HuH-7 (cell line): ENCODE measurements around the gene CD300H.
"Not testable (repeated sequence)": the region's sequence is repeated elsewhere in the genome, so short reads cannot be mapped to it uniquely, and the experiment has no call there.

Experiments used
- DNase-seq: peaks from one replicate; pipeline ENCODE4 v3.0.0; 2011; ENCODE audit warnings: low spot score

The CD300H gene

DNA sequence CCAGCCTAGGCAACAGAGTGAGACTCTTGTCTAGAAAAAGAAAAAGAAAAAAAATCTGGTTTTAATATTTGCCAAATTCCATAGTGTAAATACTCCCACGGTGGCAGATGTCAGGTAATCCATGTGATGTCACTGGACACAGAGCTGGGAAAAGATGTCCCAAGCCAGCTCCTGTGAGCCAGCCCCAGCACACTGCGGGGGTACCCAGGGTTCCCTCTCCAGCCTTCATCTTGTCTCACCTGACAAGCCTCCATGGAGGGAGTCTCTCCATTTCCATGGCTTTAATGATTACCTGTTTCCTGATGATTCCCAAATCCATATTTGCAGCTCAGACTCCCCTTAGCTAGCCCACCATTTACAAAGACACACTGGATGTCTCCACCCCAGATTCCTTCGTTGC, 40.6 kb downstream of the CD300H start:
- DNase-seq = no peak

DNA sequence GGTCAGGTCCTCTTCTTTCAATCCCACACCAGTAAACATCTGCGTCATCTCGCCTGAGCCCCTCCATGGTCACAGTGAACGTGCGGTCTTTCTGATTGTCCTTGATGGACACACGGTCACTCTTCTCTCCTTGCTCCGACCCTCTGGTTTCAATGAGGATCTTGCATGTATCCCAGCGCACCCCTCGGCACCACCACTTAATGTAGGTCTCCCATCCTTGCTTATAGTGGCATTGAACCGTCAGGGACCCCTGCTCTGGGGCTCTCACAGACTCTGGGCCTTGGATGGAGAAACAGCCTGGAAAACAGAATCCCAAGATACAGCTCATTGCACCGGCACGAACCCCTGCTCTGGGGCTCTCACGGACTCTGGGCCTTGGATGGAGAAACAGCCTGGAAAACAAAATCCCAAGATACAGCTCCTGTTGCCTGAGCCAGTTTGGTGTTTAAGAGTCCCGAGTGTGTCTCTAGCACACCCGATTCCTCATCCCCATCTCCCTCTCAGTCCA, 41.5 kb downstream of the CD300H start:
- DNase-seq = no peak

DNA sequence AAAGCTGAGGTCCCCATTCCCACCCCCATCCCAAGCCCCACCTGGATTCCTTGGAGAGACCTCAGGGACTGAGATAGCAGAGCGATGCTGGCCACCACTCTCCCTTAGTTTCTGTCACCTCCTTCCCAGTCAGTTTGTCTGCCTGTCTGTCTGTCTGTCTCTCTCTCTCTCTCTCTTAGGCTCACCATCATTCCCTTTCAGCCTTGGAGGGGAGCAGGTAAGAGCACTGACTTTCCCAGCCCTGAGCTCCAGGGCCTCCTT, 41.9 kb downstream of the CD300H start:
- DNase-seq = no peak

DNA sequence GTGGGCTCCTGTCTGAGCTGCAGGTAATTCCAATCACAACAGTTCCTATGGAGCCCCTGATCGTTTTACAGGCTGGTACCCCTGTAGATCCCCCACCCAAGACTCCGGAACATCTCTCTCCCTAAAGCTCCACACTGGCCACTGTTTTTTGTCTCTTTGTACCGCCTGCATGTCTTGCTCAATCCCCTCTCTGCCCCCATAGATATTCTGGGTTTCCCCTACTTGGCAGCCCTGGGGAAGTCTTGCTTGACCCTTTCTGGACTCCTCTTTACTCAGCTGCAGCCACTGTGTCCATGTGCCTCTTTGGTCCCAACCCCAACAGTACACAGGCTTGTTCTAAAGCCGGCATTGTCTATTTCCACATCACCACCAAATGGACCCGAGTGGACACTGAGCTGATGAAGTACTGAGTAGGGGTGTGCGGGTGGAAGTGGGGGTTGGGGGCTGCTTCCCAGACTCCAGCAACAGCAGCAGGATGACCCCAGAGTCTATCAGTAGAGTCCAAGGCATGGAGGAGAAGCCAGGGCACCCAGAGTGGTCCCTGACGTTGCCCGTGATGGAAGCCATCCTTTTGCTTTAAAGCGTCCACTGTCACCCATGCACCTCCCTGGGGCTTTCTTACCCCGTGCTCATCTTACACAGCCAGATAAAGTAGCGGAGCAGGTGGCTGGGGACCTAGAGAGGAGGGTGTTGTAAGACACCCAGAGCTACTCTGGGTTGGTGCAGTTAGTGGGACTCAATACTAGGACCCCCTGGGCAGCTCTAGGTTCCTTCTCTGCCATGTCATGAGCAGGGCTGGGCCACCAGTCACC, 42.5 kb downstream of the CD300H start:
- no peak for DNase-seq

DNA sequence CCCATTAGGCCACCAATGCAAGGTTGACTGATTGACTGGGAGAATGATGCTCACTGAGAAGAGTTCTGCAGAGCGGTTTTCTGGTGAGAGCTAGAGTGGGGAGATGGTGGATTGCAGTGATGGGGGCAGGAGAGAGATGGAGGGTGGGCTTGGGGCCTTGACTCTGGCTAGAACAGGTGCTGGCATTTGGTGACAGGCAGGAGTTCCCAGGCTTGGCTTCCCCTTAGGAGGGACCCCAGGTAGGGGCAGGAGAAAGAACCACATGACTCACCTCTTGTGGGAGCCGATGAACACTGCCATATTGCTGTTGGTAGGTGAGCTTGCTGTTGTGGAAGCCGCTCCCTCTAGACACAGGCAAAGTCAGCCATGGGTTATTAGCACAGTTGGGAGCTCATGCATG, 44.0 kb downstream of the CD300H start:
- no peak for DNase-seq

DNA sequence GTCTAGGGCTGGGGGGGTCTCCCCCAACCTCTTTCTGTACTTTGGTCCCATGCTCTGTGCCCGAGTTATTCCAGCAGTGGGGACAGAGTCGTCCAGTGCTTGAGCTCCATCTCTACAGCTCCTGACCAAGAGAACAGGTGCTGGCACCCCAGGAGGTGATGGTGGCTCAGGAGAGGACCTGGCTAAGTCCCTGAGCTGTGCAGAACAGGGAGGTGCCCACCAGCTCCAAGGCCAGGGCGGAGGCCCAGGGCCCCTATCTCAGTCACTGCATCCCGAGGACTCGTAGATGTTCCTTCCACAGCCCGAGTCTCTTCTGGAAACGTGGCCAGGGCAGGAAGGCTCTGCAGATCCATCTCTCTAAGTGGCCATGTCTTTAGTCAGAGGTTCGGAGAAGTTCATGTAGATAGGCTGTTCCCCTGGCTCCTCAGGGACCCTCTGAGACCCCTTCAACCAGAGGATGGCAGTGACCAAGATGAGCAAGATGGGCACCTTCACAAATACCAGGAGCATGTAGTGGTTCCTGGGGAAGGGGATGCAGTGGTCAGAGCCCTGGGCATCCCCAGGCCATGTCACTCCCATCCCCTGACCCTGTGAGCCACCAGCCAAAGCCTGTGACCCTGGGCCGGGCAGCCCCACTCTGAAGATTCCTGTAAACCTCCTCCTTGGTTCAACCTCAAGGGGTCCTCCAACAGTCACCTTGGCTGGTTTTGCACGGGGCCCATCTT, 44.8 kb downstream of the CD300H start:
- DNase-seq = no peak

DNA sequence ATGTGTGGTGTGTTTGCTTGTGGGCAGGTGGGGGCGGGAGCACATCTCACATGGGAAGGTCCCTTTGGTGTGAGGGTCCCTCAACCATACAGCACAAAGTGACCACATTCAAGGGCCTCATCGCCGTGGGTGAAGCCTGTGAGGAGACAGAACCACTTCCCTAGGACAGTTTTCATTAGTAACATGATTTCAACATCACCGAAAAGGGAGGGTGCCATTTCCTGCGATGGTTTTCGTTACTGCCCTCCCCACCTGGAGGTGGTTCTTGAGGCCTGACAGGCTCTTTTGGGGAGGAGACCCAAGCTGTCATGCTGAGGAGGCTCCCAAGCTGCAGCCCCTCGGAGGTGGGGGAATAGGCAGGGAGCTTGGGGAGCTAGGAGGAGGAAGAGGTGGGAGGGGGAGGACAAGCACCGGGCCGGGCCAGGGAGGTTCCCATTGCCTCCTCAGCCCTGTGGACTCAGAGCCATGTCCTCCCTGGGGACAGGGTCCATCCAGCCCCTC, 45.6 kb downstream of the CD300H start:
- DNase-seq = no peak

DNA sequence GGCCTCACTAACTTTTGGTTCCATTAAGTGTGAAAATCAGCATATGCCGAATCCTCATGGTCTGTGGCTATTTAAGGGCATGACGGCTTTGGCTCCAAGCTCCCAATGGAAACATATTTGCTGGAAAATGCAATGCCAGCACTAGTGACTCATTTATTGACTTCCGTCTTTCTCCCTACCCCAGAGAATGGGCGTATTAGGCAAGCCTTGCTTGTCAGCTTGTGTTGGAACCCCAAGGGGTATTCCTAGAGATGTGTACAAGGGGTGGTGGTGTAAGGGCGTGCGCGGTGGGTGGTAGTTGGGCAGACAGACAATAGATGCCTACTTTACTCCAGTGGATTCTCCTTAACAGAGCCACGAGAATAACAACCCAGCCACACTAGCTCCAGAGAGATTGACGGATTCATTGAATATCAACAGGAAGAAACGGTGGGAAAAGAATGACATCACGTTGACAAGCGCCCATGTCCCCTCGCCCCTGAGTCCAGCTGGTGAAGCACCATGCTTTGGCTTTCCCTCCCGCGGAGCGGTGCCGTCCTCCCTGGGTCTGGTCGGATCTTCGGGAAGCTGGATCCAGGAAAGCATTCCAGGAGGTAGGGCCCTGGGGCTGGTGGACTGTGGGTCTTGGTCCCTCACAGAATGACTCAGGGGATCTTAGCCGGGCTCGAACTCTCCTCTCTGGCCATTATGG, 46.4 kb downstream of the CD300H start:
- DNase-seq = no peak

DNA sequence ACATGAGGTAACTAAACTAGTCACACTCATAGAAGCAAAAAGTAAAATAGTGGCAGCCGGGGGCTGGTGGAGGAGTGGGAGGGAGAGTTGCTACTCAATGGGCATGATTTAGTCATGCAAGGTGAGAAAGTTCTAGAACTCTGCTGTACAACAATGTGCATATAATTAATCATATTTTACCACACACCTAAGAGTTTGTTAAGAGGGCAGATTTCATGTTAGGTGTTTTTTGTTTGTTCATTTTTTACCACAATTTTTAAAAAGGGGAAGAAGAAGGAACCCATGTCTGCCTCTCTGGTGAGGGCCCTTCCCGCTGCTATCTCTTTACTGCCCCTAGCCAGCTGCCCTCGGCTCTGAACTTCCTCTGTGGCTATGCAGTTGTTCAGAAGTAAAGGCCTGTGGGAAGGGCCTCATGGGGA, 47.3 kb downstream of the CD300H start:
- DNase-seq = no peak

DNA sequence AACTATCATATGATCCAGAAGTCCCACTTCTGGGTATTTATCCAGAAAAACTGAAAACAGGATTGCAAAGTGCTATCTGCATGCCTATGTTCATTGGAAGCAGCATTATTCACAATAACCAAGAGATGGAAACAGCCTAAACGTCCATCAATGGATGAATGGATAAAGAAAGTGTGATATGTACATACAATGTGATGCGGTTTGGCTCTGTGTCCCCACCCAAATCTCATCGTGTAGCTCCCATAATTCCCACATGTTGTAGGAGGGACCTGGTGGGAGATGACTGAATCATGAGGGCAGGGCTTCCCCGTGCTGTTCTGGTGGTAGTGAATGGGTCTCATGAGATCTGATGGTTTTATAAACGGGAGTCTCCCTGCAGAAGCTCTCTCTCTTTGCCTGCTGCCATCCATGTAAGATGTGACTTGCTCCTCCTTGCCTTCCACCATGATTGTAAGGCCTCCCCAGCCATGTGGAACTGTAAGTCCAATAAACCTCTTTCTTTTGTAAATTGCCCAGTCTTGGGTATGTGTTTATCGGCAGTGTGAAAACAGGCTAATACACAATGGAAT, 48.8 kb downstream of the CD300H start:
- not testable (repeated sequence) for DNase-seq

DNA sequence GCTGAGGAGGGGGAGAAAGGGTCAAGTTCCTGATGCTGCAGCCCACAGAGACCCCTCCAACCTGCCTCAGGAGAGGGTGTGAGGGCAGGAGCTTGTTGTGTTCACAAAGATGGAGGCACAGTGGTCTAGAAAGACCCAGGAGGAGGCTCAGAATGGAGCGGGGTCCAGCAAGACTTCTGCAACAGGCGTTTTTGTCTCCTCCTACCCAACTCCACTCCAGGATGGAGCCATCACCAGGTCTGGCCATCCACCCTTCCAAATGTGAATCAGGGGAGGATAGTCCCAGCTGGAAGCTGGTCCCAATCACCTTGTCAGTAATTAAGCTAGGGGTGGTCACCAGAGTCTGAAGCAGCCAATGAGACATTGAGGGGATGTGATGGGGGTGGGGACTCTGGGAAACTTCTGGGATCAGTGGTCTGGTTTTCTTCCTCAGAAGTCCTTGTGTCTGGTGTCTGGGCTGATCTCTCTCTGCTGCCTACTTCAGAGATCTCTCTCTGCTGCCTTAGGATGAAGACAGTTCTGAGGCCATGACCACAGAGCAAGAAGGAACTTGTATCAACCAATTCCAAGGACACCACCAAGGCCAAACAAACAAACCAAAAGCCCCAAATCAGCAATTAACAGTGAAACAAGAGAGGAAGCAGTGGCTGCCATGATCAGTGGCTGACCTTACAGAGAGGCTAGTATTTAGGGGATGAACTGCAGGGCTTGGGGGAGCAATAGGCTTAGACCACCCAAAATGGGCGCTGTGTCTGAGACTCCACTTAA, 50.6 kb downstream of the CD300H start:
- no peak for DNase-seq

DNA sequence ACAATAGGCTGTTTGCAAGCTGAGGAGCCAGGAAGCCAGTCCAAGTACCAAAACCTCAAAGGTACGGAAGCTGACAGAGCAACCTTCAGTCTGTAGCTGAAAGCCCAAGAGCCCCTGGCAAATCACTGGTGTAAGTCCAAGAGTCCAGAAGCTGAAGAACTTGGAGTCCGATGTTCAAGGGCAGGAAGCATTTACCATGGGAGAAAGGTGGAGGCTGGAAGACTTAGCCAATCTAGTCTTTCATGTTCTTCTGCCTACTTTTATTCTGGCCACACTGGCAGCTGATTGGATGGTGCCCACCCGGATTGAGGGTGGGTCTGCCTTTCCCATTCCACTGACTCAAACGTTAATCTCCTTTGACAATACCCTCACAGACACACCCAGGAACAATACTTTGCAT, 51.4 kb downstream of the CD300H start:
- no peak for DNase-seq

DNA sequence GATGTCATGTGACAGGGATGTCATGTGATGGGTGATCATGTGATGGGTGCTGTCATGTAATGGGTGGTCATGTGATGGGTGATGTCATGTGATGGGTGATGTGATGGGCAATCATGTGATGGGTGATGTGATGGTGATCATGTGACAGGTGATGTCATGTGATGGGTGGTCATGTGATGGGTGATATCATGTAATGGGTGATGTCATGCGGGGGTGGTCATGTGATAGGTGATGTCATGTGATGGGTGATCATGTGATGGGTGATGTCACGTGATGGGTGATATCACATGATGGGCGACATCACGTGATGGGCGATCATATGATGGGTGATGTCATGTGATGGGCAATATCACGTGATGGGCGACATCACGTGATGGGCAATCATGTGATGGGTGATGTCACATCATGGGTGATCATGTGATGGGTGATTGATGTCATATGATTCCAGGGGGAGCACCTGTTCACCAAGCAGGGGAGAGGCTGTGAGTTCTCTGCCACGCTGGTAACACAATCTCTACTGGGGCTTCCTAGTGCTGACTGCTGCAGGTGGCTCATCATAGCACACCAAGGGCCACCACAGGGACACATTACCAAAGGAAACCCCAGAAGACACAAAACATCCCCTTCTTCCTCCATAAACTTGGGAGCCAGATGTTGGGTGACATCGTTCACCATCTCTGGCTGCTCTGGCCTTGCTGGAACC, 52.5 kb downstream of the CD300H start:
- DNase-seq = no peak

DNA sequence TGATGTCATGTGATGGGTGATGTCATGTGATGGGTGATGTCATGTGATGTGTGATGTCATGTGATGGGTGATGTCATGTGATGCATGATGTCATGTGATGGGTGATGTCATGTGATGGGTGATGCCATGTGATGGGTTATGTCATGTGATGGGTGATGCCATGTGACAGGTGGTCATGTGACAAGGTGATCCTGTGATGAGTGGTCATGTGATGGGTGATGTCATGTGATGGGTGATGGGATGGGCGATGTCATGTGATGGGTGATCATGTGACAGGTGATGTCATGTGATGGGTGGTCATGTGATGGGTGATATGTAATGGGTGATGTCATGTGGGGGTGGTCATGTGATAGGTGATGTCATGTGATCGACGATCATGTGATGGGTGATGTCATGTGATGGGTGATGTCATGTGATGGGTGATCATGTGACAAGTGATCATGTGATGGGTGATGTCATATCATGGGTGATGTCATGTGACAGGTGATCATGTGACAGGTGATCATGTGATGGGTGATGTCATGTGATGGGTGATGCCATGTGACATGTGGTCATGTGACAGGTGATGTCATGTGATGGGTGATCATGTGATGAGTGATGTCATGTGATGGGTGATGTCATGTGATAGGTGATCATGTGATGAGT, 53.2 kb downstream of the CD300H start:
- no peak for DNase-seq

DNA sequence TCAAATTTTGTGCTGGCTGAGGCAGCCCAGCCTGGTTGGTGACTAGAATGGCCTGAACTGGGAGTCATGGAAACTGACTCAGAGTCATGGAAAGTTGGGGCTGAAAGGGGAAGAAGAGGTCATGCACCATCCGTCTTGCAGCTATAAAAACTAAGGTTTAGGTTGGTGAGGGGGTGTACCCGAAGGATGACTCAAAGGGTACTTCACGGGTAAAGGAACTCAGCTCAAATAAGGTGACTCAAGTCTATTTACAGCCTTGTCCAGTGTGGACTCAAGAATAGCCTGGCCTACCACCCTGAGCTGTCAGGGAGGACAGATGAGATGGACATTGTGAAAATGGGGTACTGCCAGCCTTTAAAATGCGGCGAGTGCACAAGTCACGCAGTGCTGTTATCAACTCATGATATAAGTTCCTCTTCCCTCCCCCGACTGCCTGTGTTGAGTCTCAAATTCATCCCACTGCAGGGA, 54.7 kb downstream of the CD300H start:
- no peak for DNase-seq

DNA sequence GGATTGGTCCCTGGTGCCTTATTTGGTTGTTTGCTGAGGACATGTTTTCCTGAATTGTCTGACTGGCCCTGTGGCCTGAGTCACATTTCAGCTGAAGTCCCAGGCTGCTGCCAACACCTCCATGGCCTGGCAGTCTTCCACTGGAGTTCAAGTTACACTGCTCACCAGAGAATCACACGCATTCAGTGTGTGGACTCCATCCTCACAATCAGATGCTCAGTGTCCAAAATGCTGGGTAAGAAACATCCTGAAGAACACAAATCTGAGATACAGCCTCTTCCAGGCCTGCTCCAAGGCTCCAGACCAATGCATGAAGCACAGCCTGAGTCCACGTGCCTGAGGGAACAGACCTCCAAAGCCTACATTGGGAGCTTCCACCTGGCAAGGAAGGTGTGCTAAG, 55.3 kb downstream of the CD300H start:
- no peak for DNase-seq
